SU-DHL-6 (cell line): ENCODE measurements around the gene TMPRSS11A.

ENCODE experiments used
- H2AFZ ChIP-seq: fragments of 200-600 bp; sonication (generic); 2 replicates; pipeline ENCODE4 v1.6.1; 2014; ENCODE audit warnings: low read depth, mild to moderate bottlenecking, moderate library complexity, mixed read lengths, antibody characterized with exemption, low read length; ENCODE audit not compliant: severe bottlenecking
- H3F3A ChIP-seq: fragments of 200-600 bp; shearing (Covaris generic); 2 replicates; pipeline ENCODE4 v1.6.0; 2016; ENCODE audit warnings: antibody characterized with exemption, mild to moderate bottlenecking; ENCODE audit not compliant: insufficient read depth
- H3K27ac ChIP-seq: fragments of 200-600 bp; sonication (generic); 2 replicates; pipeline ENCODE4 v1.5.1; 2016; ENCODE audit warnings: low read depth, mild to moderate bottlenecking, low read length, moderate library complexity, mixed read lengths
- H3K27me3 ChIP-seq: fragments of 200-600 bp; sonication (generic), shearing (Covaris generic); 2 replicates; pipeline ENCODE4 v1.6.0; 2014; ENCODE audit warnings: mild to moderate bottlenecking, low read length
- H3K36me3 ChIP-seq: fragments of 200-600 bp; sonication (generic); 2 replicates; pipeline ENCODE4 v1.6.1; 2014; ENCODE audit warnings: mild to moderate bottlenecking, low read length, mixed read lengths
- H3K4me2 ChIP-seq: fragments of 300-600, 200-600 bp; shearing (Covaris generic), sonication (generic); 2 replicates; pipeline ENCODE4 v1.6.0; 2014; ENCODE audit warnings: low read length, low read depth, mild to moderate bottlenecking; ENCODE audit not compliant: poor library complexity, severe bottlenecking
- H3K4me3 ChIP-seq: fragments of 200-600 bp; sonication (generic); 2 replicates; pipeline ENCODE4 v1.5.1; 2014; ENCODE audit warnings: antibody characterized with exemption, low read length, mild to moderate bottlenecking, mixed read lengths; ENCODE audit not compliant: insufficient read depth, poor library complexity, severe bottlenecking
- H3K79me2 ChIP-seq: fragments of 200-600 bp; sonication (generic); 2 replicates; pipeline ENCODE4 v1.6.1; 2014; ENCODE audit warnings: mild to moderate bottlenecking, low read length, moderate library complexity; ENCODE audit not compliant: insufficient read depth
- H3K9ac ChIP-seq: fragments of 200-600 bp; sonication (generic); 2 replicates; pipeline ENCODE4 v1.7.0; 2014; ENCODE audit warnings: mild to moderate bottlenecking, low read length
- H3K9me2 ChIP-seq: fragments of 200-600 bp; sonication (generic); replicated peaks from 2 replicates; pipeline ENCODE4 v1.6.1; 2014; ENCODE audit warnings: low read length; ENCODE audit not compliant: insufficient read depth
- H3K9me3 ChIP-seq: fragments of 200-600 bp; sonication (generic); 2 replicates; pipeline ENCODE4 v1.6.1; 2014; ENCODE audit warnings: low read length, mixed read lengths; ENCODE audit not compliant: insufficient read depth
- H4K20me1 ChIP-seq: fragments of 200-600 bp; sonication (generic); 2 replicates; pipeline ENCODE4 v1.6.1; 2014; ENCODE audit warnings: low read depth, mild to moderate bottlenecking, antibody characterized with exemption, low read length, moderate library complexity, mixed read lengths
- EZH2phosphoT487 ChIP-seq: fragments of 200-600 bp; sonication (generic), shearing (Covaris generic); conservative IDR thresholded peaks from 2 replicates; pipeline ENCODE4 v1.6.1; 2018; ENCODE audit warnings: mild to moderate bottlenecking, antibody characterized with exemption, low read length, moderate library complexity, mixed read lengths
- TF ChIP-seq, protein P1 (sequence below): fragments of 200-600 bp; sonication (generic); IDR thresholded peaks from one replicate; pipeline ENCODE4 v1.5.1; 2017; ENCODE audit warnings: antibody characterized with exemption, mild to moderate bottlenecking, low read length, moderate library complexity; ENCODE audit not compliant: insufficient read depth, poor library complexity, severe bottlenecking

The TMPRSS11A gene

DNA sequence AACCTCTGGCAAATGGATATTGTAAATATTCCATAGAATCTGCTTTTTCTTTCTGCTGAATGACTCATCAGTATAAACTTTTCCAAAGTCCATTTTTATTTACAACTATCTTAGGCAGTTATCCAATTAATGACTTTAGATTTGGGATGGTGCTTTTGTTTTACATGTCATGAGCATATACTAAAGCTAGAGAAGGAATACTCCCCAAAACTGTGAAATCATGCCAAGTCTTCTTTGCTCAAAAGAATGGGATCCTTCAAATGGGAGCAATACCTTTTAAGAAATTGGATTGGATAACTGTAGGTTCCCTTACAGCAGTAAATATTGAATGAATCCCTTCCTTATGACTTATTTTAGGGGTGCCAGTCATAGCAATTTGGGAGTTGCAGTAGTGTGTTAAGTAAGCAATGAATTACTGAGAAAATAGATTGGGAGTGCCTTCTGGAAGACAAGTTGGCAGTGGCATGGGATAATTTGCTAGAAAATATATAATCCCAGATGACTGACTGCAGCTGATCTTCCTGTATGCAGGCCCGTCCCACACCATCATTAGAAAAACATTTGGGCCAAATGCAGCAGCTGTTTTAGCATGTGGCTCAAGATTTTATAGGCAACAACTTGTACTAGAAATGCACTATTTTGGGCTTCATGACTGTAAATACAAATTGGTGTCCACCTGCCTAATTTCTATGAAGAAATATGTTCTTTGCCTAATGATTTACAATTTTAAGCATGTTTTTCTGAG, 82.3 kb downstream of the TMPRSS11A start:
- Histone ChIP-seq H3K27me3 (no peaks in the 10 kb centered on the region), H3K79me2 (no peaks in the 10 kb centered on the region), H3K27ac (no peak overlapping the region), H3F3A (no peaks in the 10 kb centered on the region), H3K9ac (no peak overlapping the region), H3K9me2 (no peaks in the 10 kb centered on the region), H3K9me3 (no peaks in the 10 kb centered on the region), H3K4me3 (no peak overlapping the region), H4K20me1 (no peaks in the 10 kb centered on the region), H2AFZ (no peak overlapping the region), H3K36me3 (no peaks in the 10 kb centered on the region), H3K4me2 (no peak overlapping the region)
- no peak for TF ChIP-seq EZH2phosphoT487
- TF ChIP-seq, protein P1, sequence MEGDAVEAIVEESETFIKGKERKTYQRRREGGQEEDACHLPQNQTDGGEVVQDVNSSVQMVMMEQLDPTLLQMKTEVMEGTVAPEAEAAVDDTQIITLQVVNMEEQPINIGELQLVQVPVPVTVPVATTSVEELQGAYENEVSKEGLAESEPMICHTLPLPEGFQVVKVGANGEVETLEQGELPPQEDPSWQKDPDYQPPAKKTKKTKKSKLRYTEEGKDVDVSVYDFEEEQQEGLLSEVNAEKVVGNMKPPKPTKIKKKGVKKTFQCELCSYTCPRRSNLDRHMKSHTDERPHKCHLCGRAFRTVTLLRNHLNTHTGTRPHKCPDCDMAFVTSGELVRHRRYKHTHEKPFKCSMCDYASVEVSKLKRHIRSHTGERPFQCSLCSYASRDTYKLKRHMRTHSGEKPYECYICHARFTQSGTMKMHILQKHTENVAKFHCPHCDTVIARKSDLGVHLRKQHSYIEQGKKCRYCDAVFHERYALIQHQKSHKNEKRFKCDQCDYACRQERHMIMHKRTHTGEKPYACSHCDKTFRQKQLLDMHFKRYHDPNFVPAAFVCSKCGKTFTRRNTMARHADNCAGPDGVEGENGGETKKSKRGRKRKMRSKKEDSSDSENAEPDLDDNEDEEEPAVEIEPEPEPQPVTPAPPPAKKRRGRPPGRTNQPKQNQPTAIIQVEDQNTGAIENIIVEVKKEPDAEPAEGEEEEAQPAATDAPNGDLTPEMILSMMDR, result no peak

DNA sequence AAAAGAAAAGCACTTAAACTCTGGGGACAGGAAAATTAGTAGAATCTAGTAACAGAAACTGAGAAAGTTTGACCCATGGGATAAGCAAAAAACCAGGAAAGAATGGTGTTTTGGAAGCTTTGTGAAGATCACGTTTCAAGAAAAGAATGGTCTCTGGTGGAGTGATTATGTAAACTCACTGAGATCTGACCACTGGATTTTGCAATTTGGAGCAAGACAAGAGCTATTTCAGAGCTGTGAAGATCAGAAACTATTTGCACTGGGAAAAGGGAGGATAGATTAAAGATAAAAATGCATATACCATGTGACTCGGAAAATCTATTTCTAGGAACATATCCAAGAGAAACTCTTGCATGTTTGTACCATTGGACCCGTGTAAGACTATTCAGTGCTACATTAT, 83.8 kb downstream of the TMPRSS11A start:
- Histone ChIP-seq H3F3A (no peaks in the 10 kb centered on the region), H3K9ac (no peak overlapping the region), H3K4me3 (no peak overlapping the region), H3K79me2 (no peaks in the 10 kb centered on the region), H2AFZ (no peak overlapping the region), H3K36me3 (no peaks in the 10 kb centered on the region), H4K20me1 (no peaks in the 10 kb centered on the region), H3K27ac (no peak overlapping the region), H3K4me2 (no peak overlapping the region), H3K9me2 (no peaks in the 10 kb centered on the region), H3K9me3 (no peaks in the 10 kb centered on the region), H3K27me3 (no peaks in the 10 kb centered on the region)
- no peak for TF ChIP-seq EZH2phosphoT487
- TF ChIP-seq, protein P1, result no peak

DNA sequence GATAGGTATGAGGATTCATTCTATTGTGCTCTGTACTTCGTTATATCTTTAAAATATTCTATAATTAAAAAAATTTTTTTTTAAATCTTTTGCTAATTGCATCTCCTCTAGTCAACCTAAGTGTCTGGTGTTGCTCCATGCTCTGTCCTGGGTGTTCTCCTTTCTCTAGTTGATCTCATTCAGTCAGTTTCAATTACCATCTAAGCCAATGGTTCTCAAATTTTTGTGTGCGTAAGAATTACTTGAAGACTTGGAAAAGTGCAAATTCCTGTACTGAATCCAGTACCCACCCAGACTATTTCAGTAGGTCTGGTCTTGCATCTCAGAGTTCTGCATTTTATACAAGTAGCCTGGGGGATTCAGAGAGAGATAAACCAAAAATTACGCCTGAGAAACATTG, 86.2 kb downstream of the TMPRSS11A start:
- no peaks in the 10 kb centered on the region for H3K9me3 ChIP-seq
- no peak overlapping the region for H3K27ac ChIP-seq
- H3K36me3 ChIP-seq, result no peaks in the 10 kb centered on the region
- H3K9ac ChIP-seq, result no peak overlapping the region
- H3K4me3 ChIP-seq, result no peak overlapping the region
- TF ChIP-seq, protein P1, result no peak
- no peak for TF ChIP-seq EZH2phosphoT487
- H3F3A ChIP-seq, result no peaks in the 10 kb centered on the region
- no peaks in the 10 kb centered on the region for H3K27me3 ChIP-seq
- H3K4me2 ChIP-seq, result no peak overlapping the region
- no peak overlapping the region for H2AFZ ChIP-seq
- no peaks in the 10 kb centered on the region for H3K79me2 ChIP-seq
- H3K9me2 ChIP-seq, result no peaks in the 10 kb centered on the region
- no peaks in the 10 kb centered on the region for H4K20me1 ChIP-seq
